Liver (tissue), 9 donors: ENCODE measurements around the gene PRKN. TPM values are rescaled to one million over a fixed set of nuclear protein-coding genes. Genes with fewer than 3 reads are reported as not detected.

ENCODE experiments used
- DNase-seq: peaks from one replicate; pipeline ENCODE4 v3.0.0-alpha.2; 2017; ENCODE audit warnings: low spot score
- H3K27ac ChIP-seq, 2 donors: one replicate each; pipeline ENCODE4 v1.7.0; 2013; ENCODE audit warnings: inconsistent platforms in 2 of 2, low read length in 2 of 2, control low read depth in 1 of 2, low read depth in 1 of 2, mild to moderate bottlenecking in 1 of 2
- H3K27me3 ChIP-seq, 4 donors: one replicate each; pipeline versions ENCODE4 v1.6.1 to v1.7.0; 2013; ENCODE audit warnings: low read length in 3 of 4, inconsistent platforms in 1 of 4, mild to moderate bottlenecking in 1 of 4, moderate library complexity in 1 of 4; ENCODE audit not compliant: control insufficient read depth in 4 of 4, insufficient read depth in 4 of 4
- H3K36me3 ChIP-seq, 4 donors: one replicate each; pipeline versions ENCODE4 v1.6.1 to v1.7.0; 2013; ENCODE audit warnings: low read length in 3 of 4, mild to moderate bottlenecking in 3 of 4, low read depth in 1 of 4, moderate library complexity in 1 of 4; ENCODE audit not compliant: control insufficient read depth in 4 of 4, insufficient read depth in 3 of 4
- H3K4me1 ChIP-seq, 4 donors: one replicate each; pipeline versions ENCODE4 v1.6.1 to v1.7.0; 2013; ENCODE audit warnings: low read length in 3 of 4, mild to moderate bottlenecking in 3 of 4, moderate library complexity in 1 of 4; ENCODE audit not compliant: control insufficient read depth in 4 of 4, insufficient read depth in 4 of 4
- H3K4me3 ChIP-seq, 3 donors: one replicate each; pipeline versions ENCODE4 v1.6.1 to v1.7.0; 2013; ENCODE audit warnings: low read length in 3 of 3, control low read depth in 1 of 3, low read depth in 1 of 3, mild to moderate bottlenecking in 1 of 3
- H3K9ac ChIP-seq, 2 donors: one replicate each; pipeline ENCODE4 v1.7.0; 2013; ENCODE audit warnings: low read length in 2 of 2, mild to moderate bottlenecking in 2 of 2, moderate library complexity in 2 of 2, control low read depth in 1 of 2, low read depth in 1 of 2
- H3K9me3 ChIP-seq, 4 donors: one replicate each; pipeline versions ENCODE4 v1.6.1 to v1.7.0; 2013; ENCODE audit warnings: low read length in 3 of 4; ENCODE audit not compliant: control insufficient read depth in 4 of 4
- EGR1 ChIP-seq, 2 donors: IDR thresholded peaks; 2 replicates each; pipeline ENCODE4 v1.6.1; 2016 to 2018; ENCODE audit warnings: antibody characterized with exemption in 2 of 2, low read depth in 2 of 2
- FOXA1 ChIP-seq: IDR thresholded peaks from 2 replicates; pipeline ENCODE4 v1.6.1; 2016; ENCODE audit warnings: antibody characterized with exemption
- FOXA2 ChIP-seq: IDR thresholded peaks from 2 replicates; pipeline ENCODE4 v1.6.1; 2016; ENCODE audit warnings: antibody characterized with exemption
- GABPA ChIP-seq, 2 donors: IDR thresholded peaks in 1 of 2; conservative IDR thresholded peaks in 1 of 2; 2 replicates each; pipeline ENCODE4 v1.6.1; 2016; ENCODE audit warnings: antibody characterized with exemption in 2 of 2, mild to moderate bottlenecking in 1 of 2, moderate library complexity in 1 of 2
- HNF4G ChIP-seq: IDR thresholded peaks from 2 replicates; pipeline ENCODE4 v1.6.1; 2016; ENCODE audit warnings: antibody characterized with exemption
- RAD21 ChIP-seq, 2 donors: IDR thresholded peaks; 2 replicates each; pipeline ENCODE4 v1.6.1; 2016; ENCODE audit warnings: antibody characterized with exemption in 2 of 2, mild to moderate bottlenecking in 2 of 2
- RXRA ChIP-seq, 2 donors: IDR thresholded peaks; 2 replicates each; pipeline ENCODE4 v1.6.1; 2017 to 2018; ENCODE audit warnings: antibody characterized with exemption in 2 of 2, mild to moderate bottlenecking in 1 of 2
- SP1 ChIP-seq: IDR thresholded peaks from 2 replicates; pipeline ENCODE4 v1.6.1; 2018; ENCODE audit warnings: antibody characterized with exemption, mild to moderate bottlenecking
- TAF1 ChIP-seq: conservative IDR thresholded peaks from 2 replicates; pipeline ENCODE4 v1.6.1; 2016; ENCODE audit warnings: antibody characterized with exemption, mild to moderate bottlenecking
- YY1 ChIP-seq: IDR thresholded peaks from 2 replicates; pipeline ENCODE4 v1.6.1; 2016; ENCODE audit warnings: antibody characterized with exemption, mild to moderate bottlenecking
- WGBS: extraction: QIAGEN DNeasy Blood & Tissue Kit; methylation state at CpG from one replicate; pipeline ENCODE4 v1.1.7; 2013; 5-methylcytosine and 5-hydroxymethylcytosine counted together
- polyA plus RNA-seq, 2 donors: library from polyadenylated mRNA; stranded (reverse) in 1 of 2; unstranded in 1 of 2; fragments of 200-250 nt in 1 of 2; fragments of >200 nt in 1 of 2; fragmentation: Nextera tagmentation in 1 of 2; extraction: Ambion mirVana in 1 of 2; gene quantifications; one replicate each; pipeline versions ENCODE4 v1.2.1 to v1.2.3, GENCODE V29; 2013 to 2015
- total RNA-seq, 2 donors: library from RNA; depleted of rRNA; stranded (reverse); fragments of >200 nt; gene quantifications; one replicate each; pipeline ENCODE4 v1.2.3, GENCODE V29; 2014
- TF ChIP-seq, protein P1 (sequence below): IDR thresholded peaks from 2 replicates; pipeline ENCODE4 v1.6.1; 2016; ENCODE audit warnings: antibody characterized with exemption
- TF ChIP-seq, protein P2 (sequence below): IDR thresholded peaks from 2 replicates; pipeline ENCODE4 v1.6.1; 2016; ENCODE audit warnings: antibody characterized with exemption
- TF ChIP-seq, protein P3 (sequence below): IDR thresholded peaks from 2 replicates; pipeline ENCODE4 v1.6.1; 2016; ENCODE audit warnings: antibody characterized with exemption, mild to moderate bottlenecking
- TF ChIP-seq, protein P4 (sequence below): IDR thresholded peaks from 2 replicates; pipeline ENCODE4 v1.6.1; 2016; ENCODE audit warnings: antibody characterized with exemption
- TF ChIP-seq, protein P5 (sequence below): fragments of 150-350 bp; IDR thresholded peaks from 2 replicates; pipeline ENCODE4 v1.5.1; 2017; ENCODE audit warnings: improper control_type of control experiment, low read depth, low read length; ENCODE audit not compliant: missing input control
- donor health status: healthy.
- donor health status: healthy.
- donor health status: healthy.
- donor health status: healthy.
- donor health status: healthy.

Gene PRKN
- total and polyA plus RNA-seq, 4 donors, result 0.47 to 4.1 (median 3.2) TPM

DNA sequence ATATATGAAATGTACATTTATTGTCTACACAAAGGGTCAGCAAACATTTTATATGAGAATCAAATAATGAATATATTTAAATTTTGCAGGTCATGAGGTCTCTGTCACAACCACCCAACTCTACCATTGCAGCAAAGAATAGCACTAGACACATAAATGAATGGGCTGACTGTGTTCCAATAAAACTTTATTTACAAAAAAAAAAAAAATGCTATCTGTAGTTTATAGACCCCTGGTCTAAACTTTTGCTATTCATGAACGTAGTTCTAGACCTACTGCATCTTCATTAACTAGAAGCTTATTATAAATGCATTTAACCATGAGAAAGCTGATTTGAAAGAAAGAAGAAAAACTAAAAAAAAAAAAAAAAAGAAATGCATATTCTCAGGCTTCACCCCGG lies 842.8 kb downstream of the PRKN start:
- H3K27ac ChIP-seq, result no peak overlapping the region
- DNase-seq, result no peak
- no peaks in the 10 kb centered on the region for H3K4me1 ChIP-seq
- no peaks in the 10 kb centered on the region for H3K27me3 ChIP-seq
- TF ChIP-seq, protein P1, sequence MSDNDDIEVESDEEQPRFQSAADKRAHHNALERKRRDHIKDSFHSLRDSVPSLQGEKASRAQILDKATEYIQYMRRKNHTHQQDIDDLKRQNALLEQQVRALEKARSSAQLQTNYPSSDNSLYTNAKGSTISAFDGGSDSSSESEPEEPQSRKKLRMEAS, result no peak
- no peak for TF ChIP-seq EGR1 (IDR thresholded peaks at IDR 0.05; ENCODE audit: low read depth in 2 of 2)
- no peak for TF ChIP-seq TAF1
- TF ChIP-seq GABPA (IDR thresholded peaks at IDR 0.05 in 1 of 2, conservative IDR thresholded peaks at IDR 0.05 in 1 of 2), result no peak
- TF ChIP-seq HNF4G, result no peak
- TF ChIP-seq SP1, result no peak
- TF ChIP-seq RXRA (IDR thresholded peaks at IDR 0.05), result no peak
- no peak for TF ChIP-seq FOXA2
- TF ChIP-seq, protein P2, sequence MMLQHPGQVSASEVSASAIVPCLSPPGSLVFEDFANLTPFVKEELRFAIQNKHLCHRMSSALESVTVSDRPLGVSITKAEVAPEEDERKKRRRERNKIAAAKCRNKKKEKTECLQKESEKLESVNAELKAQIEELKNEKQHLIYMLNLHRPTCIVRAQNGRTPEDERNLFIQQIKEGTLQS, result no peak
- TF ChIP-seq, protein P3, sequence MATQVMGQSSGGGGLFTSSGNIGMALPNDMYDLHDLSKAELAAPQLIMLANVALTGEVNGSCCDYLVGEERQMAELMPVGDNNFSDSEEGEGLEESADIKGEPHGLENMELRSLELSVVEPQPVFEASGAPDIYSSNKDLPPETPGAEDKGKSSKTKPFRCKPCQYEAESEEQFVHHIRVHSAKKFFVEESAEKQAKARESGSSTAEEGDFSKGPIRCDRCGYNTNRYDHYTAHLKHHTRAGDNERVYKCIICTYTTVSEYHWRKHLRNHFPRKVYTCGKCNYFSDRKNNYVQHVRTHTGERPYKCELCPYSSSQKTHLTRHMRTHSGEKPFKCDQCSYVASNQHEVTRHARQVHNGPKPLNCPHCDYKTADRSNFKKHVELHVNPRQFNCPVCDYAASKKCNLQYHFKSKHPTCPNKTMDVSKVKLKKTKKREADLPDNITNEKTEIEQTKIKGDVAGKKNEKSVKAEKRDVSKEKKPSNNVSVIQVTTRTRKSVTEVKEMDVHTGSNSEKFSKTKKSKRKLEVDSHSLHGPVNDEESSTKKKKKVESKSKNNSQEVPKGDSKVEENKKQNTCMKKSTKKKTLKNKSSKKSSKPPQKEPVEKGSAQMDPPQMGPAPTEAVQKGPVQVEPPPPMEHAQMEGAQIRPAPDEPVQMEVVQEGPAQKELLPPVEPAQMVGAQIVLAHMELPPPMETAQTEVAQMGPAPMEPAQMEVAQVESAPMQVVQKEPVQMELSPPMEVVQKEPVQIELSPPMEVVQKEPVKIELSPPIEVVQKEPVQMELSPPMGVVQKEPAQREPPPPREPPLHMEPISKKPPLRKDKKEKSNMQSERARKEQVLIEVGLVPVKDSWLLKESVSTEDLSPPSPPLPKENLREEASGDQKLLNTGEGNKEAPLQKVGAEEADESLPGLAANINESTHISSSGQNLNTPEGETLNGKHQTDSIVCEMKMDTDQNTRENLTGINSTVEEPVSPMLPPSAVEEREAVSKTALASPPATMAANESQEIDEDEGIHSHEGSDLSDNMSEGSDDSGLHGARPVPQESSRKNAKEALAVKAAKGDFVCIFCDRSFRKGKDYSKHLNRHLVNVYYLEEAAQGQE, result no peak
- TF ChIP-seq, protein P4, sequence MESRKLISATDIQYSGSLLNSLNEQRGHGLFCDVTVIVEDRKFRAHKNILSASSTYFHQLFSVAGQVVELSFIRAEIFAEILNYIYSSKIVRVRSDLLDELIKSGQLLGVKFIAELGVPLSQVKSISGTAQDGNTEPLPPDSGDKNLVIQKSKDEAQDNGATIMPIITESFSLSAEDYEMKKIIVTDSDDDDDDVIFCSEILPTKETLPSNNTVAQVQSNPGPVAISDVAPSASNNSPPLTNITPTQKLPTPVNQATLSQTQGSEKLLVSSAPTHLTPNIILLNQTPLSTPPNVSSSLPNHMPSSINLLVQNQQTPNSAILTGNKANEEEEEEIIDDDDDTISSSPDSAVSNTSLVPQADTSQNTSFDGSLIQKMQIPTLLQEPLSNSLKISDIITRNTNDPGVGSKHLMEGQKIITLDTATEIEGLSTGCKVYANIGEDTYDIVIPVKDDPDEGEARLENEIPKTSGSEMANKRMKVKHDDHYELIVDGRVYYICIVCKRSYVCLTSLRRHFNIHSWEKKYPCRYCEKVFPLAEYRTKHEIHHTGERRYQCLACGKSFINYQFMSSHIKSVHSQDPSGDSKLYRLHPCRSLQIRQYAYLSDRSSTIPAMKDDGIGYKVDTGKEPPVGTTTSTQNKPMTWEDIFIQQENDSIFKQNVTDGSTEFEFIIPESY, result no peak
- no peak overlapping the region for H3K9ac ChIP-seq
- no peak overlapping the region for H3K4me3 ChIP-seq
- no peaks in the 10 kb centered on the region for H3K36me3 ChIP-seq
- WGBS, result 69% methylated on average over 2 of the region's 2 CpGs
- no peaks in the 10 kb centered on the region for H3K9me3 ChIP-seq

DNA sequence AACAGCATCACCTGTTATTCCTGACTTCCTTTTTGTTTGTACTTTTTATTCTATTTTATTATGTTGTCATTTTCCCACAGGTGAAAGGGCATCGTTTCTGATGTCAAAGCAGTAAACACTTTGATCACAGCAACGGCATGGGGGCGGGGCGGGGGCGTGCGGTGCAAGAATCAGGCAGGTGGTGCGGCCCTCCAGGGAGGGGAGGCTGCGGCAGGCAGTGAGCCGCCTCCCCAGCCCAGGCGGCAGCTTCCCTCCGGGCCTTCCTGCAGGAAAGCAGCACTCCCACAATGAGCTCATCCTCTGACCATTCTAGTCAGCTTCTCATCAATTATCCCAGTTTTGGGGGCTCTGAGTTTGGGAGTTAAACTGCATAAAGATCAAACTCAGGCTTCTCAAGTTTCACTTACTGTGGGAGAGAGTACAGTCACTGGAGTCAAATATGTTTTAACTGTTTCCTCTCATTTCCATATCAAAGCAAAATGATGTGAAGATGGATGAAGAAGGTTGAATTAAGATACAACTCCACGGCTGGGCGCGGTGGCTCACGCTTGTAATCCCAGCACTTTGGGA lies 845.3 kb downstream of the PRKN start:
- no peak for DNase-seq
- Histone ChIP-seq H3K4me3 (no peak overlapping the region), H3K4me1 (no peaks in the 10 kb centered on the region), H3K36me3 (no peaks in the 10 kb centered on the region), H3K9ac (no peak overlapping the region), H3K9me3 (no peaks in the 10 kb centered on the region), H3K27me3 (no peaks in the 10 kb centered on the region), H3K27ac (no peak overlapping the region)
- TF ChIP-seq RAD21 (IDR thresholded peaks at IDR 0.05) (no peak), HNF4G (no peak)
- 79% methylated on average over 15 of the region's 15 CpGs for WGBS

DNA sequence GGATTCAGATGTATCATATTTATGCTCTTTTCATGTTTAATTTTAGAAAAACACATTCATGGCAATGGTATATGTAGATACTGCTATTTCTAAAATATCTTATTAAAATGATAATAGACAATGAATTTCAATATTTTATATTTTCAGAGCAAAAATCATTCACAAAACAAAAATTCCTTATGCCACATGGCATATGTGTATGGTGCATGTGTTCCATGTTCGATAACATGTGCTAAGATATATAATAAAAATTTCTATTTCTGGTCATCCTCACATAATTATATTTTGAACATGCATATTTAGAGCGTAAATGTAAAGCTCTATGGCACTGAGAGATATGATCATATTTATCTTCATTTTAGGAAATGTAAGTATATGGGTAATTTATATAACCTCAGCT lies 847.5 kb downstream of the PRKN start:
- Histone ChIP-seq H3K9ac (no peak overlapping the region), H3K4me1 (no peaks in the 10 kb centered on the region), H3K9me3 (no peaks in the 10 kb centered on the region), H3K27me3 (no peaks in the 10 kb centered on the region), H3K36me3 (no peaks in the 10 kb centered on the region), H3K27ac (no peak overlapping the region), H3K4me3 (no peak overlapping the region)
- WGBS, result 96% methylated on average over 2 of the region's 2 CpGs
- TF ChIP-seq FOXA1 (no peak), TAF1 (no peak), YY1 (no peak), SP1 (no peak), FOXA2 (no peak), GABPA (IDR thresholded peaks at IDR 0.05 in 1 of 2, conservative IDR thresholded peaks at IDR 0.05 in 1 of 2) (no peak)
- TF ChIP-seq, protein P4, result no peak
- TF ChIP-seq, protein P5, sequence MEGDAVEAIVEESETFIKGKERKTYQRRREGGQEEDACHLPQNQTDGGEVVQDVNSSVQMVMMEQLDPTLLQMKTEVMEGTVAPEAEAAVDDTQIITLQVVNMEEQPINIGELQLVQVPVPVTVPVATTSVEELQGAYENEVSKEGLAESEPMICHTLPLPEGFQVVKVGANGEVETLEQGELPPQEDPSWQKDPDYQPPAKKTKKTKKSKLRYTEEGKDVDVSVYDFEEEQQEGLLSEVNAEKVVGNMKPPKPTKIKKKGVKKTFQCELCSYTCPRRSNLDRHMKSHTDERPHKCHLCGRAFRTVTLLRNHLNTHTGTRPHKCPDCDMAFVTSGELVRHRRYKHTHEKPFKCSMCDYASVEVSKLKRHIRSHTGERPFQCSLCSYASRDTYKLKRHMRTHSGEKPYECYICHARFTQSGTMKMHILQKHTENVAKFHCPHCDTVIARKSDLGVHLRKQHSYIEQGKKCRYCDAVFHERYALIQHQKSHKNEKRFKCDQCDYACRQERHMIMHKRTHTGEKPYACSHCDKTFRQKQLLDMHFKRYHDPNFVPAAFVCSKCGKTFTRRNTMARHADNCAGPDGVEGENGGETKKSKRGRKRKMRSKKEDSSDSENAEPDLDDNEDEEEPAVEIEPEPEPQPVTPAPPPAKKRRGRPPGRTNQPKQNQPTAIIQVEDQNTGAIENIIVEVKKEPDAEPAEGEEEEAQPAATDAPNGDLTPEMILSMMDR, result no peak
- TF ChIP-seq, protein P2, result no peak
- no peak for DNase-seq
